ENCODE data around the gene ARL14EP. TPM values are rescaled to one million over a fixed set of nuclear protein-coding genes. Genes with fewer than 3 reads are reported as not detected.

Gene ARL14EP
- polyA plus RNA-seq, 3 donors, result 41.8 to 53.5 (median 50.1) TPM

GRCh38 chr11:30364837-30365482 lies 42.1 kb downstream of the ARL14EP start:
- DNase-seq, result no peak

GRCh38 chr11:30365793-30366517 lies 43.1 kb downstream of the ARL14EP start:
- no peak for DNase-seq

GRCh38 chr11:30368394-30368793 lies 45.5 kb downstream of the ARL14EP start:
- no peak for DNase-seq

- DNase-seq, result no peak
Observed at GRCh38 chr11:30370164-30370563, 47.3 kb downstream of the ARL14EP start.

- no peak for DNase-seq
Observed at GRCh38 chr11:30377347-30377746, 54.4 kb downstream of the ARL14EP start.

GRCh38 chr11:30380846-30381245 lies 57.9 kb downstream of the ARL14EP start:
- DNase-seq, result no peak

GRCh38 chr11:30381879-30382278 lies 59.0 kb downstream of the ARL14EP start:
- DNase-seq, result no peak

Other genes starting within 250 kb of the ARL14EP start
- not detected for gene FSHB, start 92.1 kb upstream of the ARL14EP start, polyA plus RNA-seq (ENCODE audit: insufficient read length in 3 of 3)

All from renal pelvis (tissue), 4 donors.